Naive thymus-derived CD4-positive, alpha-beta T cell (primary cell): Measurements from ENCODE around the gene STX19. TPM values are rescaled to one million over a fixed set of nuclear protein-coding genes. Genes with fewer than 3 reads are reported as not detected.

Experiments
- ATAC-seq: fragments of 150-1000 bp; cut with Tn5 transposase; 2 replicates; pipeline ENCODE4 v1.10.0; 2021; ENCODE audit warnings: mild to moderate bottlenecking, moderate library complexity
- CTCF ChIA-PET: fragments of 350-600 bp; sonication (Branson Sonifier 250); formaldehyde crosslinking; loops from one replicate; lab custom pipeline; 2021; ENCODE audit warnings: antibody characterized with exemption; lab: Charles Lee
- POLR2A ChIA-PET: fragments of 350-600 bp; sonication (Branson Sonifier 250); formaldehyde crosslinking; loops from one replicate; lab custom pipeline; 2021; ENCODE audit warnings: antibody characterized with exemption, inconsistent platforms; lab: Charles Lee
- DNase-seq, 9 donors: peaks; one replicate each; pipeline versions ENCODE4 v3.0.0 to v3.0.0-alpha.2; 2020 to 2022; ENCODE audit warnings: mixed read lengths in 1 of 9
- H3K27ac ChIP-seq: one replicate; pipeline ENCODE4 v1.7.0; 2013; ENCODE audit warnings: mild to moderate bottlenecking, low read depth, low read length, moderate library complexity
- H3K27me3 ChIP-seq, 2 donors: one replicate each; pipeline ENCODE4 v1.7.0; 2013; ENCODE audit warnings: low read length in 2 of 2, mild to moderate bottlenecking in 2 of 2, moderate library complexity in 2 of 2; ENCODE audit not compliant: control insufficient read depth in 2 of 2, insufficient read depth in 2 of 2
- H3K36me3 ChIP-seq, 3 experiments: 1 replicate in 2 of 3; 2 replicates in 1 of 3; pipeline ENCODE4 v1.7.0; 2013; ENCODE audit warnings: low read length in 3 of 3, mild to moderate bottlenecking in 3 of 3, moderate library complexity in 1 of 3; ENCODE audit not compliant: insufficient read depth in 3 of 3, control insufficient read depth in 2 of 3
- H3K4me1 ChIP-seq, 2 donors: one replicate each; pipeline ENCODE4 v1.7.0; 2013; ENCODE audit warnings: low read length in 2 of 2, mild to moderate bottlenecking in 2 of 2, moderate library complexity in 1 of 2; ENCODE audit not compliant: control insufficient read depth in 2 of 2, insufficient read depth in 2 of 2
- H3K4me3 ChIP-seq: 2 replicates; pipeline ENCODE4 v1.7.0; 2013; ENCODE audit warnings: mild to moderate bottlenecking, low read length
- H3K9me3 ChIP-seq, 3 experiments: 1 replicate in 2 of 3; 2 replicates in 1 of 3; pipeline ENCODE4 v1.7.0; 2013; ENCODE audit warnings: low read length in 3 of 3; ENCODE audit not compliant: control insufficient read depth in 2 of 3
- H3K27ac Mint-ChIP-seq, 9 donors: one replicate each; pipeline ENCODE4 v1.8.0; 2020 to 2022; ENCODE audit warnings: mixed read lengths in 9 of 9, mild to moderate bottlenecking in 8 of 9, moderate library complexity in 5 of 9, inconsistent platforms in 2 of 9
- H3K27me3 Mint-ChIP-seq, 5 donors: one replicate each; pipeline ENCODE4 v1.8.0; 2021 to 2022; ENCODE audit warnings: mixed read lengths in 5 of 5, mild to moderate bottlenecking in 1 of 5
- H3K36me3 Mint-ChIP-seq, 5 donors: one replicate each; pipeline ENCODE4 v1.8.0; 2020 to 2022; ENCODE audit warnings: mixed read lengths in 5 of 5, mild to moderate bottlenecking in 3 of 5, inconsistent platforms in 1 of 5
- H3K4me1 Mint-ChIP-seq, 7 donors: one replicate each; pipeline ENCODE4 v1.8.0; 2020 to 2022; ENCODE audit warnings: mixed read lengths in 7 of 7, mild to moderate bottlenecking in 3 of 7, inconsistent platforms in 1 of 7
- H3K4me3 Mint-ChIP-seq, 10 donors: one replicate each; pipeline ENCODE4 v1.8.0; 2020 to 2022; ENCODE audit warnings: mild to moderate bottlenecking in 10 of 10, mixed read lengths in 10 of 10, moderate library complexity in 6 of 10, inconsistent platforms in 2 of 10
- H3K9me3 Mint-ChIP-seq, 11 donors: one replicate each; pipeline ENCODE4 v1.8.0; 2020 to 2022; ENCODE audit warnings: mixed read lengths in 11 of 11, mild to moderate bottlenecking in 4 of 11, inconsistent platforms in 1 of 11, moderate library complexity in 1 of 11
- intact Hi-C, 2 donors: fragments of 100-400 bp; cut with micrococcal nuclease; formaldehyde crosslinking; loops; one replicate each; pipeline ENCODE4 v1.15.1; 2023
- polyA plus RNA-seq, 2 donors: library from polyadenylated mRNA; unstranded; fragments of 300-500 nt; fragmentation: Illumina TruSeq; gene quantifications; one replicate each; pipeline ENCODE4 v1.2.3, GENCODE V29; 2021
- total RNA-seq, 6 experiments: library from RNA in 5 of 6; stranded (reverse) in 5 of 6; gene quantifications; 1 replicate in 5 of 6; 2 replicates in 1 of 6; pipeline ENCODE4 v1.2.3 and lab custom pipeline; 2021 to 2026

The STX19 gene
- not detected for total RNA-seq
- under 1 TPM in 1 of 2 donors, not detected in 1; 0.45 TPM for polyA plus RNA-seq
- not detected for total RNA-seq (lab: John Stamatoyannopoulos, UW)

DNA sequence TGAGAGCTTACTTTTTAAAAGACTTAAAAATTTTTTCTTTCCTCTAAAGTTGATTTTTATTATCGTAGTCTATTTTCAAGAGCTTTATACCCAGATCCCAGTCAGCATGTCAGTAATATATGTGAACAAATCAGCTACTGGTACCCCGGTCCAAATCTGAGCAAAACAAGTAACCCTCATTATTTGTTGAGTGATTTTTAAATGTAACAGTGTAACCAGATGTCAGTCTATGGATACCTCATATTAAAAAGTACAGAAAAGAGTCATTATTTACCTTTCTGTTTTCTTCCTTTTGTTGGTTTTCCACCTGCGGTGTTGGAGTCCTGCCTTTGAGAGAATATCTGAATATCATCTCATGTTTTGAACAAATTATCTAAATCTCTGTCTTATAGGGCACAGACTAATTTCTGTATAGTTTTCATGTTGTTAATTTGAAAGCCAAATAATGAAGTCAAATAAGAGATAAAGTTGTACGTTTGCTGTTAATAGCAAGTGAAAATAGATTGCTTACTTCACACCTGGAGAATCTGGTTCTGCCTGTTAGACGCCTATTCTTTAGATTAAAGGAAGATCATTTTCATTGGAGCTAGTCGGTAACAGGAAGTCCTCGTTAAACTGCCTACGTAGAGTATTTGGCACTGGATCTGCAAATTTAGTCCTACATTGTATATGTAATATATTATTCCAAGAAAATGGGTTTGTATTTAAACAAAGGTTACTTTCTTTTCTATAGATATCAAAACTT lies at the start of gene STX19:
Gene STX19, minus strand, starts transcription at position 505 of the 745 bp plus-strand sequence. CDS start 13,328 bp downstream, outside the sequence.
- Histone ChIP-seq H3K36me3 (no peaks in the 10 kb centered on the region), H3K4me1 (no peaks in the 10 kb centered on the region), H3K27me3 (no peaks in the 10 kb centered on the region), H3K9me3 (no peaks in the 10 kb centered on the region), H3K27ac (no peak within 1 kb of the TSS), H3K4me3 (no peak within 1 kb of the TSS)
- H3K27ac Mint-ChIP-seq = no peak within 1 kb of the TSS
- no peak within 1 kb of the TSS for H3K4me3 Mint-ChIP-seq
- ATAC-seq (no peak), DNase-seq (no peak)
- intact Hi-C loops = no loop called here
- POLR2A ChIA-PET = no interaction called here
- no peaks in the 10 kb centered on the region for H3K27me3 Mint-ChIP-seq
- H3K36me3 Mint-ChIP-seq = peaks cover 0 to 12% (median 5%) of the 10 kb centered on the region in 5 donors
- CTCF ChIA-PET = no interaction called here
- peaks cover 0 to 2% (median 0%) of the 10 kb centered on the region in 11 donors for H3K9me3 Mint-ChIP-seq
- H3K4me1 Mint-ChIP-seq = peaks cover 0 to 2% (median 0%) of the 10 kb centered on the region in 7 donors

GRCh38 chr3:94076055-94076454 lies 47.7 kb upstream of the STX19 start:
- intact Hi-C loops = no loop called here
- peaks cover 0 to 9% (median 0%) of the 10 kb centered on the region in 11 donors for H3K9me3 Mint-ChIP-seq
- H3K36me3 ChIP-seq = peaks cover 0 to 18% (median 0%) of the 10 kb centered on the region in 3 experiments
- ATAC-seq = no peak
- no peak overlapping the region for H3K27ac Mint-ChIP-seq
- POLR2A ChIA-PET = no interaction called here
- no peaks in the 10 kb centered on the region for H3K9me3 ChIP-seq
- DNase-seq = no peak
- peaks cover 43 to 91% (median 73%) of the 10 kb centered on the region in 7 donors for H3K4me1 Mint-ChIP-seq
- H3K27ac ChIP-seq = no peak overlapping the region
- CTCF ChIA-PET = no interaction called here
- peaks cover 3 to 10% of the 10 kb centered on the region in 2 donors for H3K4me1 ChIP-seq
- H3K27me3 Mint-ChIP-seq = no peaks in the 10 kb centered on the region
- H3K4me3 Mint-ChIP-seq = no peak overlapping the region
- H3K27me3 ChIP-seq = no peaks in the 10 kb centered on the region
- no peak overlapping the region for H3K4me3 ChIP-seq
- peaks cover 0 to 78% (median 58%) of the 10 kb centered on the region in 5 donors for H3K36me3 Mint-ChIP-seq

DNA sequence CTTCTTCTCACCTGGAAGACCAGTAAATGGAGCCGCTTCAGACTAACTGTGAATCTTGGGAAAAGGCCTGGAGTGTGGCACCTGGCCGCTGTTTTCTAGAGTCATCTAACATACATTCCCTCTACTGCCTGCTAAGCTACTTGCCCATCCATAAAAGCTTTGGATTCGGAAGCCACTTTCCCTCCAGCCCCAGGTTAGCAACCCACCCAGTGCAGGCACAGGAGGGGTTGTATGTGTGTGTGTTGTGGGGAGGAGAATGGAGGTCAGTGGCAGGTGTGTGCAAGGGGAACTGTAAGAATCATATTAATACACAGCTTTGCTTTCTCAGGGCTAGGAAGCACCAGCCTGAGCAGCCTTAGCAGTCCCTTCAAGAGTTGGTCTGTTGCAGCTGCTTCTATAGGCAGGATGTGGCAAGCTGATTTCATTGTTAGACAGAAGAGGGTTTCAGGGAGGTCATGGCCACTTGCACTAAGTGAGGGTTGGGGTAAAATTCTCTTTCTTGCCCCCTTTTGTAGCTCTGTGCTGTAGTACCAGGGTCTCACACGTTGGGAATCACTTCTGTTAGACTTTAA lies 43.4 kb upstream of the STX19 start:
- DNase-seq = no peak
- Histone ChIP-seq H3K4me3 (no peak overlapping the region), H3K36me3 (peaks cover 0 to 29% (median 0%) of the 10 kb centered on the region in 3 experiments), H3K27me3 (no peaks in the 10 kb centered on the region), H3K9me3 (no peaks in the 10 kb centered on the region), H3K4me1 (peaks cover 0 to 5% of the 10 kb centered on the region in 2 donors), H3K27ac (no peak overlapping the region)
- intact Hi-C loops = no loop called here
- peaks cover 10 to 71% (median 53%) of the 10 kb centered on the region in 5 donors for H3K36me3 Mint-ChIP-seq
- peak overlapping the region in 2 of 9 donors; percentile 15 to 77 for H3K27ac Mint-ChIP-seq
- no peak overlapping the region for H3K4me3 Mint-ChIP-seq
- POLR2A ChIA-PET = interaction anchor here (1.2 to 2.7 kb wide), 2 partner anchors 9 to 62 kb away, joined by 3 to 10 read pairs; partner anchors contain the start of genes DHFR2 and NSUN3
- H3K27me3 Mint-ChIP-seq = no peaks in the 10 kb centered on the region
- ATAC-seq = peak; percentile 18
- CTCF ChIA-PET = interaction anchor here (0.8 kb wide), 1 partner anchor 10 kb away, joined by 3 read pairs; no protein-coding TSS in a partner anchor
- H3K4me1 Mint-ChIP-seq = peaks cover 34 to 79% (median 66%) of the 10 kb centered on the region in 7 donors
- H3K9me3 Mint-ChIP-seq = peaks cover 0 to 5% (median 0%) of the 10 kb centered on the region in 11 donors

DNA sequence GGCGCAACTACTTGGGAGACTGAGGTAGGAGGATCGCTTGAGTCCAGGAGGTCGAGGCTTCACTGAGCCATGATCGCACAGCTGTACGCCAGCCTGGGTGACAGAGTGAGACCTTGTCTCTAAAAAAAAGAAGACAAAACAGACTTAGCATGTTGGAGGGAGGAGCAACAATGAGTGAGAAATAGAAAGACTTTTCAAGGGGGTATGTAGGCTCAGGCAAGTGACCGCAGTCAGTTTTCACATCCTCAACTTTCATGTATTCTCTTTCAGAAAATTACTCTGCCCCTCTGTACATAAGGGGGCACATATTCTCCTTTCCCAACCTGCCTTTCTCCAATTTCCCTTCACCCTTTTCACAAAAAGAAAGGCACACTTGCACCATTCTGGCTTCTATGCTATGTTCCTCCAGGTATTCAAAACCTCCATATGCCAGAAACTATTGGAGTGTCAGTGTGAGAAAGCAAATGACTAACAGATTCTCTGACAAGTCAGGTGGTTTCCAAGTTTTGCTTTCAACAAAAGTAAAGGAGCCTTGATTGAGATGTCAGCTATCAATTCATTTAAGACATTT lies 42.0 kb upstream of the STX19 start:
- no peak for DNase-seq
- no peaks in the 10 kb centered on the region for H3K27me3 Mint-ChIP-seq
- intact Hi-C loops = no loop called here
- no peak overlapping the region for H3K4me3 Mint-ChIP-seq
- peaks cover 15 to 66% (median 49%) of the 10 kb centered on the region in 5 donors for H3K36me3 Mint-ChIP-seq
- Histone ChIP-seq H3K36me3 (peaks cover 0 to 29% (median 0%) of the 10 kb centered on the region in 3 experiments), H3K27me3 (no peaks in the 10 kb centered on the region), H3K9me3 (no peaks in the 10 kb centered on the region), H3K4me1 (peaks cover 5 to 8% of the 10 kb centered on the region in 2 donors), H3K4me3 (no peak overlapping the region), H3K27ac (no peak overlapping the region)
- no peak overlapping the region for H3K27ac Mint-ChIP-seq
- CTCF ChIA-PET = interaction anchor here (0.9 to 3.3 kb wide), 5 partner anchors 9 to 70 kb away, joined by 3 to 32 read pairs (median 5); no protein-coding TSS in a partner anchor
- no peak for ATAC-seq
- peaks cover 41 to 84% (median 77%) of the 10 kb centered on the region in 7 donors for H3K4me1 Mint-ChIP-seq
- H3K9me3 Mint-ChIP-seq = peaks cover 0 to 5% (median 0%) of the 10 kb centered on the region in 11 donors
- POLR2A ChIA-PET = interaction anchor here (0.9 to 2.7 kb wide), 4 partner anchors 8 to 110 kb away, joined by 3 to 10 read pairs (median 4); partner anchors contain the start of genes DHFR2 and NSUN3

- DNase-seq = peak in 5 of 9 donors; percentile 20 to 45 (median 26)
- Histone ChIP-seq H3K4me3 (no peak overlapping the region), H3K36me3 (peaks cover 0 to 29% (median 0%) of the 10 kb centered on the region in 3 experiments), H3K27ac (no peak overlapping the region), H3K9me3 (no peaks in the 10 kb centered on the region), H3K4me1 (peaks cover 11 to 13% of the 10 kb centered on the region in 2 donors), H3K27me3 (no peaks in the 10 kb centered on the region)
- H3K4me3 Mint-ChIP-seq = no peak overlapping the region
- peaks cover 43 to 85% (median 79%) of the 10 kb centered on the region in 7 donors for H3K4me1 Mint-ChIP-seq
- ChIA-PET POLR2A (interaction anchor here (1.3 to 1.4 kb wide), 2 partner anchors 11 to 65 kb away, joined by 3 read pairs; no protein-coding TSS in a partner anchor), CTCF (interaction anchor here (0.6 to 3.3 kb wide), 12 partner anchors 11 to 599 kb away, joined by 3 to 32 read pairs (median 4); partner anchors contain the start of gene ARL13B)
- H3K27me3 Mint-ChIP-seq = no peaks in the 10 kb centered on the region
- H3K9me3 Mint-ChIP-seq = peaks cover 0 to 5% (median 0%) of the 10 kb centered on the region in 11 donors
- H3K36me3 Mint-ChIP-seq = peaks cover 18 to 66% (median 48%) of the 10 kb centered on the region in 5 donors
- ATAC-seq = peak; percentile 61
- intact Hi-C loops = loop anchor here (1.0 to 10.0 kb wide), 2 partner anchors 65 to 225 kb away; no protein-coding TSS in a partner anchor
- H3K27ac Mint-ChIP-seq = peak overlapping the region in 4 of 9 donors; percentile 3 to 38 (median 10)
These were observed 40.9 kb upstream of the STX19 start for GRCh38 chr3:94069194-94069813.
